Prostate gland (tissue), 2 donors: ENCODE measurements around the gene ACADM. TPM values are rescaled to one million over a fixed set of nuclear protein-coding genes. Genes with fewer than 3 reads are reported as not detected.

ENCODE experiments used
- DNase-seq: peaks from one replicate; pipeline ENCODE4 v3.0.0-alpha.2; 2019; ENCODE audit warnings: low spot score
- H3K27ac ChIP-seq, 2 donors: fragments of 200-600 bp; sonication (generic); 2 replicates each; pipeline ENCODE4 v1.5.1; 2017 to 2019
- H3K27me3 ChIP-seq: fragments of 200-600 bp; sonication (generic); replicated peaks from 2 replicates; pipeline ENCODE4 v1.5.1; 2019; ENCODE audit not compliant: insufficient read depth
- H3K36me3 ChIP-seq, 2 donors: fragments of 200-600 bp; sonication (generic); 1 replicate in 1 of 2; 2 replicates in 1 of 2; pipeline versions ENCODE4 v1.5.1 to v1.8.1; 2017 to 2019
- H3K4me1 ChIP-seq: fragments of 200-600 bp; sonication (generic); replicated peaks from 2 replicates; pipeline ENCODE4 v1.5.1; 2019
- H3K4me3 ChIP-seq, 2 donors: fragments of 200-600 bp; sonication (generic); 2 replicates each; pipeline ENCODE4 v1.5.1; 2017 to 2019
- H3K9me3 ChIP-seq: fragments of 200-600 bp; sonication (generic); 2 replicates; pipeline ENCODE4 v1.5.1; 2017
- CTCF ChIP-seq, 4 experiments: fragments of 200-600 bp in 2 of 4; fragments of 450-650 bp in 2 of 4; sonication (generic) in 2 of 4; IDR thresholded peaks; 1 replicate in 3 of 4; 2 replicates in 1 of 4; pipeline ENCODE4 v1.5.1; 2016 to 2019; ENCODE audit warnings: antibody characterized with exemption in 4 of 4, mild to moderate bottlenecking in 2 of 4, moderate library complexity in 2 of 4
- POLR2A ChIP-seq: fragments of 450-650 bp; IDR thresholded peaks from one replicate; pipeline ENCODE4 v1.6.1; 2016; ENCODE audit warnings: antibody characterized with exemption, mild to moderate bottlenecking
- POLR2AphosphoS5 ChIP-seq: sonication (generic); formaldehyde crosslinking; IDR thresholded peaks from one replicate; pipeline ENCODE4 v1.6.1; 2017; ENCODE audit warnings: antibody characterized with exemption
- WGBS: methylation state at CpG from one replicate; pipeline ENCODE4 v1.1.5; 2018; 5-methylcytosine and 5-hydroxymethylcytosine counted together
- intact Hi-C: fragments of 100-400 bp; cut with DNase I; formaldehyde crosslinking; loops from one replicate; pipeline ENCODE4 v1.14.2; 2022
- total RNA-seq, 2 donors: library from RNA; depleted of rRNA; stranded (reverse); fragments of >200 nt; gene quantifications; one replicate each; pipeline ENCODE4 v1.1.0, GENCODE V29; 2016

The ACADM gene
- total RNA-seq, 2 donors from 2014 or later, result 45.4 to 49.4 TPM

DNA sequence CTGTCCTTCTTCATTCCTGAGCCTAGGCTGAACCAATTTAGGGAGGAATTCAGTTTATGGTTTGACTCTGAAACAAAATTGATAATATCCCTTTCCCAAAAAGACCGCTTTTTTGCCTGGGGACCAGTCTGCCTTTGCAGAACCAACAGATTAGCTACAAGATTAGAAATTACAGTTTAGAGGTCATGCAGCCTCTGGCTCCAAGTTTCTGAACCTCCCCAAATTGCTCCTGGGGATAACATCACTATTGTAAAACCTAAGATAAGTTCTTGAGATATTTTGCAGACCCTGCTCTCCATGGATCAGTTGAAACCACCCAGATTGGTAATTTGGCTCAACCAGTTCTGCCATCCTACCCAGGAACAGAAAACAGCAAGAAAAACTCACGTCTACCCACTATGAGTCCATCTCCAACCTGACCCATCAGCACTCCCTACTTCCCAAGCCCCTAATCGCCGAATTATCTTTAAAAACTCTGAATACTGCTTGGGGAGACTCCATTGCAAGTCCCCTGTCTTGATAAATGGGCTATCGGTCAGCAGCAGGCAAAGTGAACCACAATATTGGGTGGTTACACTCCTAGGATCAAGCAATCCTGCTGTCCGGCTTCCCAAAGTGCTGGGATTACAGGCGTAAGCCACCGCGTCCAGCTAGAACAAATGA is 60.9 kb downstream of the ACADM start:
- intact Hi-C loops, result loop anchor here (5.0 kb wide), 1 partner anchor 63 kb away; the partner anchor contains the start of gene ACADM
- Histone ChIP-seq H3K9me3 (no peaks in the 10 kb centered on the region), H3K4me3 (peak overlapping the region; percentile 55 to 68), H3K36me3 (peaks cover 0 to 2% of the 10 kb centered on the region in 2 donors), H3K27ac (peak overlapping the region; percentile 71 to 72), H3K27me3 (no peaks in the 10 kb centered on the region), H3K4me1 (no peaks in the 10 kb centered on the region)
- TF ChIP-seq POLR2AphosphoS5 (no peak), CTCF (IDR thresholded peaks at IDR 0.05) (no peak), POLR2A (no peak)
- no peak for DNase-seq
- 10% methylated on average over 9 of the region's 9 CpGs for WGBS

DNA sequence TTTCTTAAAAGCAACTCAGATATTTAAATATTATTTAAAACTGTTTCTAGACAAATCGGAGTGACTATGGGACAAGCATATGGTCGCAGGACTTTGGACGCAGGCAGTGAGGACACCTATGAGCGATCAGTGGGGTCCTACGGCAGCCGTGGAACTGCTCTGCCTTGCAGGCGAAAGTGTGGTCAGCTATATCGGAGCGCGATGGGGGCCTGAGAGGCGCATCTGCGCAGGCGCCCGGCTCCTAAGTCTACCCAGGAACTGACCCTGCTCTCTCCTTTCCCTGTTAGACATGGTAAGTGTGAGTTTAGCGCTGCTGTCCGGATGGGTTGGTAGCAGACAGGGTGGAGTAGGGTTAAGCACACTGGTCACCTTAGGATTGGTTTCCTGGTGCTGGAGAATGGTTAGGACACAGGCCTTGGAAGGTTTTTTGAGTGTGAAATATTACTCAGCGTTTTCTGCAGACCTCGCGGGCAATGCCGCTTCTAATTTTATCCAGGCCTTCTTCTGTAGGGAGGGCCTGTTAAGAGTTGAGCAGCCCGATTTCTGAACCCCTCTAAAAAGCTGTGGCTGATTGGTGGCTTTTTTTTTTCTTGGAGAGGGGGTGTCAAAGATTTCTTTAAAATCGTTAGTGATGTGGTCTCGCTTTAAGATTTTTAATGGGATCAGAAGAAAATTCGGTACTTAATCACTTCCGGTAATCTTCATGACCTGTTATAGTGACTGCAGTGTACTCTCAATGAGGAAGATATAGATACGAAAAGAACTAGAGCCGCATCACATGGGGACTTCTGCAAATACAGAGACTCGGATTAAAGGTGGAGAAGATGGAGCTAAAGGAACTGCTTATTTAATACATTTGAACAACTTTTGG is 61.7 kb downstream of the ACADM start, which contains the start of gene RABGGTB:
RABGGTB (plus strand) TSS at position 274 of the 871 bp plus-strand sequence; CDS start at position 290, 16 bp downstream.
- WGBS, result under 1% methylated on average over 28 of the region's 28 CpGs
- intact Hi-C loops, result loop anchor here (5.0 kb wide), 1 partner anchor 64 kb away; the partner anchor contains the start of gene ACADM

DNA sequence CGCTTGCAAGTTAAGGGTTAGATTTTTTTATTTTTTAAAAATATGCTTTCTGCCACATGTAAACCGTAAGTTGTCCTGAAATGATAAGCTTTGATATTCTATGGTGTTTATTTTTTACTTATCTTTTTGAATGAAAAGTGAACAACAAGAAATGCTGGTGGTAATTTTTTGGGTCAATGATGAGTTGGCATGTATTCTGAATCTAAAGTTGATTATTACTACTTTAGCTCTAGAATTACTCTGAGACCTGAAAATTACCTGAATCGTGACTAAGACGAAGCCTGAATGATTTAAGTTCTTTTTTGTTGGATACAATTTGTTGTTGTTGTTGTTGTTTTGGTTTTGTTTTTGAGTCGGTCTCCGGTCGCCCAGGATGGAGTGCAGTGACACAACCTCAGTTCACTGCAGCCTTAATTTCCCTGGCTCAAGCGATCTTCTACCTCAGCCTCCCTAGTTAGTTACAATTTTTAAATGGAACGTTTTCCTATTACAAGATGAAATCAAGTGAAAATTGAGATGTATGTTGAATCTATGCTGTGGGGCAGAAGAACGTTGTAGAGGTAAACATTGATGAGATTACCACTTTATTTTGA is 62.5 kb downstream of the ACADM start:
- 3% methylated on average over 10 of the region's 10 CpGs for WGBS
- no peak for DNase-seq
- Histone ChIP-seq H3K9me3 (no peaks in the 10 kb centered on the region), H3K4me1 (no peaks in the 10 kb centered on the region), H3K27ac (peak overlapping the region in 1 of 2 donors; percentile 71), H3K27me3 (no peaks in the 10 kb centered on the region), H3K4me3 (peak overlapping the region; percentile 55 to 68), H3K36me3 (peaks cover 0 to 7% of the 10 kb centered on the region in 2 donors)
- TF ChIP-seq POLR2AphosphoS5 (no peak), POLR2A (no peak), CTCF (IDR thresholded peaks at IDR 0.05) (no peak)
- intact Hi-C loops, result loop anchor here (5.0 kb wide), 1 partner anchor 65 kb away; the partner anchor contains the start of gene ACADM

More for the DNA sequence above, 61.7 kb downstream of the ACADM start, which contains the start of gene RABGGTB:
- Histone ChIP-seq H3K36me3 (peaks cover 0 to 7% of the 10 kb centered on the region in 2 donors), H3K4me1 (no peaks in the 10 kb centered on the region), H3K27me3 (no peaks in the 10 kb centered on the region), H3K9me3 (no peaks in the 10 kb centered on the region), H3K27ac (peak within 1 kb of the TSS; percentile 71 to 72), H3K4me3 (peak within 1 kb of the TSS; percentile 55 to 68)
- TF ChIP-seq POLR2A (peak; percentile 82), CTCF (IDR thresholded peaks at IDR 0.05) (peak in 1 of 4 experiments; percentile 6), POLR2AphosphoS5 (peak; percentile 92)
- peak; percentile 91 for DNase-seq

GRCh38 chr1:75787524-75787923 is 63.0 kb downstream of the ACADM start:
- Histone ChIP-seq H3K9me3 (no peaks in the 10 kb centered on the region), H3K27me3 (no peaks in the 10 kb centered on the region), H3K4me1 (no peaks in the 10 kb centered on the region), H3K4me3 (peak overlapping the region; percentile 55 to 68), H3K27ac (no peak overlapping the region), H3K36me3 (peaks cover 0 to 7% of the 10 kb centered on the region in 2 donors)
- no peak for DNase-seq
- TF ChIP-seq POLR2AphosphoS5, result no peak
- TF ChIP-seq CTCF (IDR thresholded peaks at IDR 0.05), result no peak
- TF ChIP-seq POLR2A, result no peak
- intact Hi-C loops, result loop anchor here (5.0 kb wide), 1 partner anchor 65 kb away; the partner anchor contains the start of gene ACADM
- 9% methylated on average over 4 of the region's 4 CpGs for WGBS
